ENCODE data around the gene OR9A4. TPM values are rescaled to one million over a fixed set of nuclear protein-coding genes. Genes with fewer than 3 reads are reported as not detected.

OR9A4 gene
- total RNA-seq, 2 donors from 2014 or later, result not detected

GRCh38 chr7:141960687-141961422 lies 44.7 kb downstream of the OR9A4 start:
- no peak overlapping the region for H3K4me3 ChIP-seq
- no peak overlapping the region for H3K9ac ChIP-seq (ENCODE audit: low read depth in 2 of 2, low read length in 2 of 2)
- no peak for DNase-seq
- no peaks in the 10 kb centered on the region for H3K36me3 ChIP-seq
- H3K27me3 ChIP-seq, result no peaks in the 10 kb centered on the region
- no peaks in the 10 kb centered on the region for H3K4me1 ChIP-seq
- H3K27ac ChIP-seq, result no peak overlapping the region
- TF ChIP-seq, protein P1, sequence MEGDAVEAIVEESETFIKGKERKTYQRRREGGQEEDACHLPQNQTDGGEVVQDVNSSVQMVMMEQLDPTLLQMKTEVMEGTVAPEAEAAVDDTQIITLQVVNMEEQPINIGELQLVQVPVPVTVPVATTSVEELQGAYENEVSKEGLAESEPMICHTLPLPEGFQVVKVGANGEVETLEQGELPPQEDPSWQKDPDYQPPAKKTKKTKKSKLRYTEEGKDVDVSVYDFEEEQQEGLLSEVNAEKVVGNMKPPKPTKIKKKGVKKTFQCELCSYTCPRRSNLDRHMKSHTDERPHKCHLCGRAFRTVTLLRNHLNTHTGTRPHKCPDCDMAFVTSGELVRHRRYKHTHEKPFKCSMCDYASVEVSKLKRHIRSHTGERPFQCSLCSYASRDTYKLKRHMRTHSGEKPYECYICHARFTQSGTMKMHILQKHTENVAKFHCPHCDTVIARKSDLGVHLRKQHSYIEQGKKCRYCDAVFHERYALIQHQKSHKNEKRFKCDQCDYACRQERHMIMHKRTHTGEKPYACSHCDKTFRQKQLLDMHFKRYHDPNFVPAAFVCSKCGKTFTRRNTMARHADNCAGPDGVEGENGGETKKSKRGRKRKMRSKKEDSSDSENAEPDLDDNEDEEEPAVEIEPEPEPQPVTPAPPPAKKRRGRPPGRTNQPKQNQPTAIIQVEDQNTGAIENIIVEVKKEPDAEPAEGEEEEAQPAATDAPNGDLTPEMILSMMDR (IDR thresholded peaks at IDR 0.05), result no peak
- intact Hi-C loops (cut with DNase I), result no loop called here
- H3K9me3 ChIP-seq, result no peaks in the 10 kb centered on the region

Other genes starting within 250 kb of the OR9A4 start
- gene DENND11, start 214.2 kb upstream of the OR9A4 start, total RNA-seq, result 10 to 100 TPM; 32.3 to 38.1 TPM
- not detected for gene WEE2, start 208.0 kb upstream of the OR9A4 start, total RNA-seq
- gene SSBP1, start 178.0 kb upstream of the OR9A4 start, total RNA-seq, result 100 to 1,000 TPM in 1 of 2 donors, 10 to 100 TPM in 1; 76.7 to 130 TPM
- gene TAS2R3, start 152.3 kb upstream of the OR9A4 start, total RNA-seq, result under 1 TPM; 0.58 to 0.94 TPM
- under 1 TPM; 0.62 to 0.66 TPM for gene TAS2R4, start 139.7 kb upstream of the OR9A4 start, total RNA-seq
- 1 to 10 TPM in 1 of 2 donors, under 1 TPM in 1; 0.98 to 1.2 TPM for gene TAS2R5, start 126.2 kb upstream of the OR9A4 start, total RNA-seq
- not detected for gene PRSS37, start 74.9 kb upstream of the OR9A4 start, total RNA-seq
- under 1 TPM in 1 of 2 donors, not detected in 1; 0.27 TPM for gene CLEC5A, start 30.6 kb downstream of the OR9A4 start, total RNA-seq
- gene TAS2R38, start 57.4 kb downstream of the OR9A4 start, total RNA-seq, result not detected
- 1 to 10 TPM; 1.5 to 3.3 TPM for gene MGAM, start 79.5 kb downstream of the OR9A4 start, total RNA-seq
- 10 to 100 TPM in 1 of 2 donors, 1 to 10 TPM in 1; 7.5 to 26.4 TPM for gene MGAM2, start 195.3 kb downstream of the OR9A4 start, total RNA-seq

All from colonic mucosa (tissue), 4 donors.